Esophagus squamous epithelium (tissue), 4 donors: Measurements from ENCODE around the gene STK25.

Experiments
- CTCF ChIP-seq, 6 experiments: fragments of 450-650 bp in 4 of 6; fragments of 200-600 bp in 2 of 6; sonication (generic) in 2 of 6; IDR thresholded peaks; one replicate each; pipeline ENCODE4 v1.5.1; 2016 to 2019; ENCODE audit warnings: antibody characterized with exemption in 6 of 6, mild to moderate bottlenecking in 4 of 6, moderate library complexity in 4 of 6
- POLR2A ChIP-seq, 4 donors: fragments of 450-650 bp; IDR thresholded peaks; one replicate each; pipeline ENCODE4 v1.6.1; 2017; ENCODE audit warnings: antibody characterized with exemption in 4 of 4, mild to moderate bottlenecking in 4 of 4, moderate library complexity in 3 of 4

DNA sequence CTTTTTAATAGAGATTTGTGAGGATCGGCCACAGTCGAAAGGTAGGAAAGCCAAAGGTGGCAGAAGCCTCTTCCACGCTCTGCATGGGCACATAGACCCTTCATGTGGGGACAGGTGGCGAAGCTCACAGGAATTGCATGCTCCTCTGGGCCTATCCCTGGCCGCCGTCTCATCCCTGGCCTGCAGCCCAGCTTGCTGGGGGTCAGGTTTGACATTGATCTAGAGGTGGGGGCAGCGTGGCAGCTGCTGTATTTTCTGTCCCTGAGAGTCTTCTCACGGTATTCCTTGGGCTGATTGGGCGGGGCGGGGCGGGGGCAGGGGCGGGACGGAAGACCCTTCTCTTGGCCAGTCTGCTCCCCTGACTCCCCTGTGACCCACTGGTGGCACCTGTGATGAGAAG lies 48.9 kb downstream of the STK25 start:
- no peak for TF ChIP-seq CTCF (IDR thresholded peaks at IDR 0.05)
- TF ChIP-seq POLR2A (IDR thresholded peaks at IDR 0.05), result no peak
